Peyer's patch (tissue), 4 donors: ENCODE measurements around the gene PTPRM.

Experiments used
- POLR2A ChIP-seq, 2 donors: fragments of 450-650 bp; IDR thresholded peaks; one replicate each; pipeline ENCODE4 v1.5.1; 2017; ENCODE audit warnings: antibody characterized with exemption in 2 of 2, mild to moderate bottlenecking in 2 of 2, moderate library complexity in 2 of 2
- TF ChIP-seq, protein P1 (sequence below), 6 experiments: fragments of 450-650 bp in 4 of 6; fragments of 200-600 bp in 2 of 6; sonication (generic) in 1 of 6; IDR thresholded peaks; one replicate each; pipeline ENCODE4 v1.5.1; 2017 to 2019; ENCODE audit warnings: antibody characterized with exemption in 6 of 6, mild to moderate bottlenecking in 3 of 6, moderate library complexity in 1 of 6

DNA sequence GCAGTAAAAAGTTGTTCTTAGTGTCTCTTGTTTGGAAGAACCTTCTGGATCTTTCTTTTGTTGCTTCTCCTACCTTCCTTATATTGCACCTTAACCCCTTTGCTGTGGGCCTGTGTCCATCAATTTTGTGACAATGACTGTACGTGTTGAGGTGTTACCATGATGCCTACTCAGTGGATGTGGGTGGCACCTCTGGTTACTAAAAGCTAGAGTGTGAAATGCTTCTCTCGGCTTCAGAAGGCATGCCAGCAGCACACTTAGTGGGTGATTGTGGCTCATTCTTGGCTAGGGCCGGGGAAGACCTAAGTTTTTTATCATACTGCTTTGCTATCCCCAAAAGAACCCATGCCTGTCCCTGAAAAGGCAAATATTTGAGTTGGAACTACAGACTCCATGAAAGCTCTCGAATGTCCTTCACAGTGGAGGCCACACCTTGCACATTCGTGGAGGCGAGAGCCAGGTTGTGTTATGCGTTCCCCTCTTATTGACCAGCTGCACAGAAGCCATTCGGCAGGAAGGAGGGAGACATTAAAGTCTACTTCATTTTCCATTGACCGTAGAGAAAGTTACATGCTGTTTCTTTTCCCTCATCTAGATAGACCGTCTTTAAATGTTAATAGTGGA is 528.9 kb downstream of the PTPRM start:
- TF ChIP-seq, protein P1, sequence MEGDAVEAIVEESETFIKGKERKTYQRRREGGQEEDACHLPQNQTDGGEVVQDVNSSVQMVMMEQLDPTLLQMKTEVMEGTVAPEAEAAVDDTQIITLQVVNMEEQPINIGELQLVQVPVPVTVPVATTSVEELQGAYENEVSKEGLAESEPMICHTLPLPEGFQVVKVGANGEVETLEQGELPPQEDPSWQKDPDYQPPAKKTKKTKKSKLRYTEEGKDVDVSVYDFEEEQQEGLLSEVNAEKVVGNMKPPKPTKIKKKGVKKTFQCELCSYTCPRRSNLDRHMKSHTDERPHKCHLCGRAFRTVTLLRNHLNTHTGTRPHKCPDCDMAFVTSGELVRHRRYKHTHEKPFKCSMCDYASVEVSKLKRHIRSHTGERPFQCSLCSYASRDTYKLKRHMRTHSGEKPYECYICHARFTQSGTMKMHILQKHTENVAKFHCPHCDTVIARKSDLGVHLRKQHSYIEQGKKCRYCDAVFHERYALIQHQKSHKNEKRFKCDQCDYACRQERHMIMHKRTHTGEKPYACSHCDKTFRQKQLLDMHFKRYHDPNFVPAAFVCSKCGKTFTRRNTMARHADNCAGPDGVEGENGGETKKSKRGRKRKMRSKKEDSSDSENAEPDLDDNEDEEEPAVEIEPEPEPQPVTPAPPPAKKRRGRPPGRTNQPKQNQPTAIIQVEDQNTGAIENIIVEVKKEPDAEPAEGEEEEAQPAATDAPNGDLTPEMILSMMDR (IDR thresholded peaks at IDR 0.05), result no peak
- no peak for TF ChIP-seq POLR2A (IDR thresholded peaks at IDR 0.05)
